ENCODE results near the gene ZNF771.

- TF ChIP-seq CTCF (IDR thresholded peaks at IDR 0.05; ENCODE audit: borderline replicate concordance, extremely low read depth, low read length, poor library complexity, severe bottlenecking), result no peak
- no peak for TF ChIP-seq EZH2 (IDR thresholded peaks at IDR 0.05; ENCODE audit: borderline replicate concordance, low read depth, low read length, severe bottlenecking)
Measured at GRCh38 chr16:30375864-30376263, 31.5 kb upstream of the ZNF771 start.
